ENCODE measurements around the gene CALML3. TPM values are rescaled to one million over a fixed set of nuclear protein-coding genes. Genes with fewer than 3 reads are reported as not detected.

Gene CALML3
- total RNA-seq, 1 experiment from 2014 or later = not detected

- Histone ChIP-seq H3K27me3 (ENCODE audit: low read length) (no peaks in the 10 kb centered on the region), H3F3A (ENCODE audit: low read length, unreplicated experiment) (no peaks in the 10 kb centered on the region), H3K79me2 (ENCODE audit: low read length) (no peaks in the 10 kb centered on the region), H3K36me3 (ENCODE audit: low read depth, low read length) (no peaks in the 10 kb centered on the region), H3K9me3 (ENCODE audit: low read length) (no peaks in the 10 kb centered on the region), H2AFZ (ENCODE audit: low read length) (no peak overlapping the region), H3K4me3 (ENCODE audit: low read length) (no peak overlapping the region), H3K27ac (ENCODE audit: low read length) (no peak overlapping the region), H3K4me1 (ENCODE audit: insufficient read depth, low read length) (peaks cover 19% of the 10 kb centered on the region), H4K20me1 (ENCODE audit: low read length) (no peaks in the 10 kb centered on the region), H3K4me2 (ENCODE audit: low read length) (no peak overlapping the region), H3K9ac (ENCODE audit: low read length) (no peak overlapping the region), H3K9me2 (replicated peaks; ENCODE audit: low read length) (no peaks in the 10 kb centered on the region)
- no peak for TF ChIP-seq EZH2phosphoT487 (IDR thresholded peaks at IDR 0.05; ENCODE audit: borderline replicate concordance, low read length)
- TF ChIP-seq EZH2 (IDR thresholded peaks at IDR 0.05; ENCODE audit: low read length, unreplicated experiment) = no peak
- no peak for TF ChIP-seq CTCF (conservative IDR thresholded peaks at IDR 0.05; ENCODE audit: low read depth, low read length)
- ATAC-seq (no peak), DNase-seq (no peak)
- ChIA-PET POLR2A (ENCODE audit: unreplicated experiment) (interaction anchor here (0.5 kb wide), 1 partner anchor 12 kb away, joined by 3 read pairs; no protein-coding TSS in a partner anchor), CTCF (no interaction called here)
- intact Hi-C loops (cut with micrococcal nuclease) = no loop called here
- no TSS peak for BruUV-seq (replicated peaks)
Measured at GRCh38 chr10:5500910-5501309, 23.9 kb upstream of the CALML3 start.

- H3K9ac ChIP-seq (ENCODE audit: low read length) = no peak overlapping the region
- H3K9me2 ChIP-seq (replicated peaks; ENCODE audit: low read length) = no peaks in the 10 kb centered on the region
- H3K79me2 ChIP-seq (ENCODE audit: low read length) = no peaks in the 10 kb centered on the region
- no peak overlapping the region for H3K4me3 ChIP-seq (ENCODE audit: low read length)
- no peaks in the 10 kb centered on the region for H3F3A ChIP-seq (ENCODE audit: low read length, unreplicated experiment)
- H3K9me3 ChIP-seq (ENCODE audit: low read length) = no peaks in the 10 kb centered on the region
- no peak overlapping the region for H3K4me2 ChIP-seq (ENCODE audit: low read length)
- no peak overlapping the region for H3K27ac ChIP-seq (ENCODE audit: low read length)
- TF ChIP-seq CTCF (conservative IDR thresholded peaks at IDR 0.05; ENCODE audit: low read depth, low read length) (no peak), EZH2 (IDR thresholded peaks at IDR 0.05; ENCODE audit: low read length, unreplicated experiment) (no peak), EZH2phosphoT487 (IDR thresholded peaks at IDR 0.05; ENCODE audit: borderline replicate concordance, low read length) (no peak)
- ChIA-PET CTCF (no interaction called here), POLR2A (ENCODE audit: unreplicated experiment) (no interaction called here)
- DNase-seq (no peak), ATAC-seq (no peak)
- H3K4me1 ChIP-seq (ENCODE audit: insufficient read depth, low read length) = peaks cover 19% of the 10 kb centered on the region
- BruUV-seq (replicated peaks) = no TSS peak
- H4K20me1 ChIP-seq (ENCODE audit: low read length) = no peaks in the 10 kb centered on the region
- no peaks in the 10 kb centered on the region for H3K27me3 ChIP-seq (ENCODE audit: low read length)
- no peak overlapping the region for H2AFZ ChIP-seq (ENCODE audit: low read length)
- H3K36me3 ChIP-seq (ENCODE audit: low read depth, low read length) = no peaks in the 10 kb centered on the region
- intact Hi-C loops (cut with micrococcal nuclease) = no loop called here
Measured at GRCh38 chr10:5502061-5502521, 22.7 kb upstream of the CALML3 start.

DNA sequence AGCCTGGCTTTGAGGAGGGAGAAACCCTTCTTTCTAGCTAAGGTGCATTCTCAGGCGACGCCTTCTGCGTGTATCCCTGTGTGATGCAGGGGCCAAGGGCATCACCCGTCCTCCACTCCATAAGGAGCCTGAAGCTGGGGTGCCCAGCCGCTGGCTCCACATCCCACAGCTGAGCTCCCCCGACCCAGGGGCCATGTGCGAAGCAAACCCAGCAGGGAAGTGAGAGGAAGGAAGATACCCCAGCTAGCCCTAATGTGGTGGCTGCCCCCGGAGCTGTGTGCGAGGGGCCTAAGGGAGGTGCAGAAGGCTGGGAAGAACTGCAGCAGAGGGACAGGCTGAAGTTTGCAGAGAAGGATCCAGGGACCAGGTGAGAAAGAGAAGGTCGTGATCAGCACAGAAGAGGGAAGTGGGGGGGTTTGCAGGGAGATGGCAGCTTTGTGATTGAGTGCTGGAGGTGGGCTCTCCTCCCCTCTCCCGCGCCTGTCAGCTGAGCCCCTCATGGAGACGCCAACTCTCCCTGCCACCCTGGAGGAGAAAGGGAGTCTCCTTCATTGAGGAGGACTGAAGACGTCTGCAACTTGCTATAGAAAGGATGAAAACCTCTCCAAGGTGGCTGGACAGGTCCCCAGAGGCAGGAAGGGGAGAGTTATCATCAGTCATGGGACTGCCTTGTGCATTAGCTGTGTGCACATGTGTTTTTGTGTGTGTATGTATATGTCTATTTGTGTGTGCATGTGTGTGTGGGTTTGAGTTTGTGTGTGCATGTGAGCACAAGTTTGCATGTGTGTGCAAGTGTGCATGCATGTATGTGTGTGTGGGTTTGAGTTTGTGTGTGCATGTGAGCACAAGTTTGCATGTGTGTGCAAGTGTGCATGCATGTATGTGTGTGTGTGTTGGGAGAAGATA lies 21.9 kb upstream of the CALML3 start:
- Histone ChIP-seq H4K20me1 (ENCODE audit: low read length) (no peaks in the 10 kb centered on the region), H3K4me3 (ENCODE audit: low read length) (no peak overlapping the region), H3K9me3 (ENCODE audit: low read length) (no peaks in the 10 kb centered on the region), H3K9me2 (replicated peaks; ENCODE audit: low read length) (no peaks in the 10 kb centered on the region), H3K4me1 (ENCODE audit: insufficient read depth, low read length) (peaks cover 19% of the 10 kb centered on the region), H2AFZ (ENCODE audit: low read length) (no peak overlapping the region), H3K4me2 (ENCODE audit: low read length) (peak overlapping the region; percentile 39), H3F3A (ENCODE audit: low read length, unreplicated experiment) (no peaks in the 10 kb centered on the region), H3K27me3 (ENCODE audit: low read length) (no peaks in the 10 kb centered on the region), H3K36me3 (ENCODE audit: low read depth, low read length) (no peaks in the 10 kb centered on the region), H3K9ac (ENCODE audit: low read length) (no peak overlapping the region), H3K79me2 (ENCODE audit: low read length) (no peaks in the 10 kb centered on the region), H3K27ac (ENCODE audit: low read length) (no peak overlapping the region)
- DNase-seq (no peak), ATAC-seq (no peak)
- CTCF ChIA-PET = no interaction called here
- intact Hi-C loops (cut with micrococcal nuclease) = no loop called here
- POLR2A ChIA-PET (ENCODE audit: unreplicated experiment) = no interaction called here
- no TSS peak for BruUV-seq (replicated peaks)
- TF ChIP-seq CTCF (conservative IDR thresholded peaks at IDR 0.05; ENCODE audit: low read depth, low read length) (no peak), EZH2 (IDR thresholded peaks at IDR 0.05; ENCODE audit: low read length, unreplicated experiment) (no peak), EZH2phosphoT487 (IDR thresholded peaks at IDR 0.05; ENCODE audit: borderline replicate concordance, low read length) (no peak)

Data from PC-3 (cell line).